GM13976 (cell line): Measurements from ENCODE around the gene KLF12.

Experiments
- DNase-seq: peaks from one replicate; pipeline ENCODE4 v3.0.0; 2012; ENCODE audit warnings: low spot score
- CTCF ChIP-seq: IDR thresholded peaks from 2 replicates; pipeline ENCODE4 v1.5.1; 2012; ENCODE audit warnings: borderline replicate concordance, mild to moderate bottlenecking; ENCODE audit not compliant: insufficient read depth; ENCODE audit errors: extremely low read depth, missing control alignments, control extremely low read depth
- in situ Hi-C: fragments of 300-500 bp; cut with MboI; formaldehyde crosslinking; loops from one replicate; pipeline ENCODE4 v1.12.0; 2022; ENCODE audit warnings: low sequenced_read_pairs, mixed read lengths, inconsistent platforms; ENCODE audit not compliant: unreplicated experiment

KLF12 gene

GRCh38 chr13:74132776-74133656 is 1.2 kb downstream of the KLF12 start:
- peak; percentile 26 for DNase-seq
- in situ Hi-C loops: no loop called here
- no peak for TF ChIP-seq CTCF

GRCh38 chr13:74132152-74132775 is 1.9 kb downstream of the KLF12 start:
- no peak for TF ChIP-seq CTCF
- in situ Hi-C loops: no loop called here
- no peak for DNase-seq

- TF ChIP-seq CTCF: no peak
- no peak for DNase-seq
- in situ Hi-C loops: no loop called here
Observed at GRCh38 chr13:74131227-74131626, 3.0 kb downstream of the KLF12 start.

- no peak for TF ChIP-seq CTCF
- in situ Hi-C loops: no loop called here
- DNase-seq: no peak
Observed at GRCh38 chr13:74129500-74130191, 4.6 kb downstream of the KLF12 start.

- no peak for DNase-seq
- in situ Hi-C loops: no loop called here
- TF ChIP-seq CTCF: no peak
Observed at GRCh38 chr13:74128156-74128767, 5.9 kb downstream of the KLF12 start.

- TF ChIP-seq CTCF: no peak
- no peak for DNase-seq
- in situ Hi-C loops: no loop called here
Observed at GRCh38 chr13:74118328-74118727, 15.9 kb downstream of the KLF12 start.
